ENCODE measurements around the gene RACK1.

Gene RACK1

GRCh38 chr5:181233801-181234454, 9.8 kb downstream of the RACK1 start:
- no peak for DNase-seq (ENCODE audit: low read depth)

- DNase-seq (ENCODE audit: low read depth): no peak
These were observed 10.5 kb downstream of the RACK1 start for GRCh38 chr5:181233088-181233800.

- DNase-seq (ENCODE audit: low read depth): no peak
These were observed 11.1 kb downstream of the RACK1 start for GRCh38 chr5:181232593-181232992.

GRCh38 chr5:181231432-181231831, 12.3 kb downstream of the RACK1 start:
- DNase-seq (ENCODE audit: low read depth): no peak

- DNase-seq (ENCODE audit: low read depth): no peak
These were observed 13.2 kb downstream of the RACK1 start for GRCh38 chr5:181230551-181230950.

GRCh38 chr5:181229996-181230395, 13.7 kb downstream of the RACK1 start:
- DNase-seq (ENCODE audit: low read depth): no peak

- no peak for DNase-seq (ENCODE audit: low read depth)
These were observed 19.1 kb downstream of the RACK1 start for GRCh38 chr5:181224390-181225229.

GRCh38 chr5:181223729-181224389, 19.8 kb downstream of the RACK1 start:
- no peak for DNase-seq (ENCODE audit: low read depth)

- DNase-seq (ENCODE audit: low read depth): peak; percentile 96
These were observed 20.5 kb downstream of the RACK1 start, which contains the start of gene TRIM41 for GRCh38 chr5:181223058-181223728. TSS of gene TRIM41 (plus strand) at chr5:181223281. CDS start at chr5:181224000, 719 bp downstream.

- DNase-seq (ENCODE audit: low read depth): no peak
These were observed 21.1 kb downstream of the RACK1 start for GRCh38 chr5:181222630-181223057.

- peak; percentile 91 for DNase-seq (ENCODE audit: low read depth)
These were observed 21.7 kb downstream of the RACK1 start for GRCh38 chr5:181221792-181222629.

- DNase-seq (ENCODE audit: low read depth): peak; percentile 43
These were observed 22.5 kb downstream of the RACK1 start for GRCh38 chr5:181221105-181221791.

GRCh38 chr5:181220178-181220515, 23.6 kb downstream of the RACK1 start:
- DNase-seq (ENCODE audit: low read depth): no peak

- DNase-seq (ENCODE audit: low read depth): no peak
These were observed 24.2 kb downstream of the RACK1 start for GRCh38 chr5:181219262-181220177.

- no peak for DNase-seq (ENCODE audit: low read depth)
These were observed 24.9 kb downstream of the RACK1 start for GRCh38 chr5:181218795-181219124.

GRCh38 chr5:181217803-181218062, 26.0 kb downstream of the RACK1 start:
- DNase-seq (ENCODE audit: low read depth): no peak

GRCh38 chr5:181217111-181217802, 26.4 kb downstream of the RACK1 start:
- DNase-seq (ENCODE audit: low read depth): peak; percentile 44
